Activated naive CD4-positive, alpha-beta T cell treated with anti-CD3 and anti-CD28 coated beads for 36 hours (primary cell): ENCODE data around the gene PARP12. TPM values are rescaled to one million over a fixed set of nuclear protein-coding genes. Genes with fewer than 3 reads are reported as not detected.

Experiments used
- CTCF ChIA-PET: fragments of 350-600 bp; sonication (Branson Sonifier 250); formaldehyde crosslinking; loops from one replicate; lab custom pipeline; 2021; ENCODE audit warnings: antibody characterized with exemption; lab: Charles Lee
- DNase-seq: peaks from one replicate; pipeline ENCODE4 v3.0.0-alpha.2; 2020
- H3K27ac Mint-ChIP-seq: one replicate; pipeline ENCODE4 v1.8.0; 2021; ENCODE audit warnings: mild to moderate bottlenecking, mixed read lengths
- H3K27me3 Mint-ChIP-seq: one replicate; pipeline ENCODE4 v1.8.0; 2021; ENCODE audit warnings: low read depth, mixed read lengths
- H3K36me3 Mint-ChIP-seq: one replicate; pipeline ENCODE4 v1.8.0; 2021; ENCODE audit warnings: low read depth, mixed read lengths
- H3K4me1 Mint-ChIP-seq: one replicate; pipeline ENCODE4 v1.8.0; 2021; ENCODE audit warnings: low read depth, mixed read lengths
- H3K4me3 Mint-ChIP-seq: one replicate; pipeline ENCODE4 v1.8.0; 2021; ENCODE audit warnings: mild to moderate bottlenecking, moderate library complexity, mixed read lengths
- H3K9me3 Mint-ChIP-seq: one replicate; pipeline ENCODE4 v1.8.0; 2021; ENCODE audit warnings: mixed read lengths
- intact Hi-C: fragments of 100-400 bp; cut with micrococcal nuclease; formaldehyde crosslinking; loops from one replicate; pipeline ENCODE4 v1.15.1; 2023
- total RNA-seq, 2 experiments: library from RNA; stranded (reverse); gene quantifications; one replicate each; pipeline ENCODE4 v1.2.3, GENCODE V29; 2021

PARP12 gene
- total RNA-seq, 2 experiments from 2014 or later: 25.2 to 25.3 TPM

GRCh38 chr7:140005754-140006503 is 56.8 kb downstream of the PARP12 start:
- no peak overlapping the region for H3K4me3 Mint-ChIP-seq
- DNase-seq: peak; percentile 17
- H3K9me3 Mint-ChIP-seq: no peaks in the 10 kb centered on the region
- CTCF ChIA-PET: interaction anchor here (0.6 to 10.7 kb wide), 15 partner anchors 9 to 1084 kb away, joined by 3 to 120 read pairs (median 4); no protein-coding TSS in a partner anchor
- H3K36me3 Mint-ChIP-seq: no peaks in the 10 kb centered on the region
- H3K4me1 Mint-ChIP-seq: no peaks in the 10 kb centered on the region
- intact Hi-C loops: no loop called here
- no peak overlapping the region for H3K27ac Mint-ChIP-seq
- H3K27me3 Mint-ChIP-seq: no peaks in the 10 kb centered on the region

DNA sequence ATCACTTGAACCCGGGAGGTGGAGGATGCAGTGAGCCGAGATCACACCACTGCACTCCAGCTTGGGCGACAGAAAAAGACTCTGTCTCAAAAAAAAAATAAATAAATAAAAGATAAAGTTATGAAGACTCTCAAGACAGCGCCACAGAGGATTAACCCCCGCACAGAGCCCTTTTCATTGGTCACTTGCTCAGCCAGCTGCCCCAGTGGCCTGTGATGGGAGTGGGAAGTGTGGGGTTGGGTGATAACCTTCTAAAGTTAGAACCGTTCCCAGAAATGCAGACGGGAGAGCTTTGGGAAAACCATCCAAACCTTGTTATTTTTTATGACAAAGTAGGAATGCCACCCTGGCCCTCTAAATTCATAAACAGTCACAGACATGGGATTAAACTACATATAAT is 57.4 kb downstream of the PARP12 start:
- intact Hi-C loops: no loop called here

DNA sequence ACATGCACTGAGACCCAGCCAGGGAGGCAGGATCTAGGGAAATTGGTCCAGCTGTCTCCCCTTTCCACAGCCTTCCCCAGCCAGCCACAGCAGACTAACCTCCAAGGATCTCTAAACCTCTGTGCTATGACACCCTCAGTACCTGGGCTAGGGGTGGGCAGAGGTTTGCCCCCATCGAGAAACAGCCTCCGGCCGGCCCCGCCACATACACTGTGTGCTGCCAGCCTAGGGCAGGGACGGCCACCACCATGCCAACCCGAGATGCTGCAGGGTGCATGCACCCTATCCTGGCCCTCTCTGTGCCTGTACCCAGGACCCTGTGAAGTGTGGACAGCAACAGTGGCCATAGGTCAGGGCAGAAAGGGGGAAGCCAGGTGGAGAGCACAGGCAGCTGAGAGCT is 58.1 kb downstream of the PARP12 start:
- Mint-ChIP-seq H3K36me3 (no peaks in the 10 kb centered on the region), H3K27ac (no peak overlapping the region), H3K27me3 (no peaks in the 10 kb centered on the region), H3K4me1 (no peaks in the 10 kb centered on the region), H3K9me3 (no peaks in the 10 kb centered on the region), H3K4me3 (no peak overlapping the region)
- CTCF ChIA-PET: interaction anchor here (0.9 to 10.7 kb wide), 7 partner anchors 14 to 423 kb away, joined by 3 to 120 read pairs (median 4); no protein-coding TSS in a partner anchor
- no peak for DNase-seq
- intact Hi-C loops: loop anchor here (1.0 to 5.0 kb wide), 6 partner anchors 177 to 572 kb away; partner anchors contain the start of gene TBXAS1

More for the DNA sequence above, 57.4 kb downstream of the PARP12 start:
- CTCF ChIA-PET: interaction anchor here (0.6 to 10.7 kb wide), 13 partner anchors 10 to 1083 kb away, joined by 3 to 120 read pairs (median 4); no protein-coding TSS in a partner anchor
- Mint-ChIP-seq H3K27me3 (no peaks in the 10 kb centered on the region), H3K27ac (no peak overlapping the region), H3K9me3 (no peaks in the 10 kb centered on the region), H3K4me1 (no peaks in the 10 kb centered on the region), H3K36me3 (no peaks in the 10 kb centered on the region), H3K4me3 (no peak overlapping the region)
- DNase-seq: no peak

- Mint-ChIP-seq H3K27ac (no peak overlapping the region), H3K4me1 (no peaks in the 10 kb centered on the region), H3K36me3 (no peaks in the 10 kb centered on the region), H3K4me3 (no peak overlapping the region), H3K9me3 (no peaks in the 10 kb centered on the region), H3K27me3 (no peaks in the 10 kb centered on the region)
- CTCF ChIA-PET: interaction anchor here (0.9 to 10.7 kb wide), 6 partner anchors 14 to 405 kb away, joined by 3 to 120 read pairs (median 10); no protein-coding TSS in a partner anchor
- intact Hi-C loops: loop anchor here (1.0 to 5.0 kb wide), 6 partner anchors 177 to 572 kb away; partner anchors contain the start of gene TBXAS1
- peak; percentile 40 for DNase-seq
Measured at GRCh38 chr7:140003913-140004382, 58.8 kb downstream of the PARP12 start.

DNA sequence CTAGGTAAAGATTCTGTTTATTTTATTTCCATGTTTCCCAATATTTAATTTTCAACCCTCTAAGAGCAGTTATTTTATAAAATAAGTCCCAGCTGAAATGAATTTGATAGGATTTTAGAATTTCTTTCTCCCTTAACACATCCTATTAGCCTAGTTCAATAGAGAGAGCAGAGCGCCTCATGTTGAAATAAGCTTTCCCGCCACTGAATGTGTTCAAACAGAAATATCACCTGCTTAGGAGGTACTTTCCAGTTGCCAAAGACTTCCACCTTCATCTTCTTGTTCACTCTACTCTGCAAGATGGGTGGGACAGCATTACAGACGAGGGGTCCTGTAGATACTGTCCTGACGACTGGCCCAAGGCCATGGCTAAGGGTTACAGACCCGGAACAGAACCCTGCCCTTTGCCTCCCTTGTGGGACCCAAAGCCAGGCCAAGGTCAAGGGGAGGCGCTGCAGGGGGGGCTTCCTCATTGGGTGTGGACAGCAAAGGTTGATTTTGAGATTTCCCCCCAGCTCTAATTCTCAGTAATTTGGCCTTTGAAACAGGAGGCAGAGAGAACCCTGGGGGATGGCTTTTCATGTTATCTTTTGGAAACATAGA is 62.0 kb downstream of the PARP12 start:
- Mint-ChIP-seq H3K27me3 (no peaks in the 10 kb centered on the region), H3K4me1 (no peaks in the 10 kb centered on the region), H3K9me3 (no peaks in the 10 kb centered on the region), H3K27ac (no peak overlapping the region), H3K4me3 (no peak overlapping the region), H3K36me3 (no peaks in the 10 kb centered on the region)
- CTCF ChIA-PET: interaction anchor here (0.6 to 10.7 kb wide), 8 partner anchors 10 to 398 kb away, joined by 3 to 120 read pairs (median 3); no protein-coding TSS in a partner anchor
- no peak for DNase-seq
- intact Hi-C loops: loop anchor here (5.0 kb wide), 4 partner anchors 173 to 568 kb away; partner anchors contain the start of gene TBXAS1

- H3K4me3 Mint-ChIP-seq: no peak overlapping the region
- no peaks in the 10 kb centered on the region for H3K36me3 Mint-ChIP-seq
- no peak overlapping the region for H3K27ac Mint-ChIP-seq
- CTCF ChIA-PET: interaction anchor here (0.9 to 10.7 kb wide), 4 partner anchors 13 to 381 kb away, joined by 3 to 120 read pairs (median 5); no protein-coding TSS in a partner anchor
- H3K4me1 Mint-ChIP-seq: no peaks in the 10 kb centered on the region
- H3K9me3 Mint-ChIP-seq: no peaks in the 10 kb centered on the region
- no peaks in the 10 kb centered on the region for H3K27me3 Mint-ChIP-seq
- intact Hi-C loops: loop anchor here (1.0 kb wide), 1 partner anchor 379 kb away; no protein-coding TSS in a partner anchor
- DNase-seq: no peak
Measured at GRCh38 chr7:139999516-139999915, 63.2 kb downstream of the PARP12 start.

DNA sequence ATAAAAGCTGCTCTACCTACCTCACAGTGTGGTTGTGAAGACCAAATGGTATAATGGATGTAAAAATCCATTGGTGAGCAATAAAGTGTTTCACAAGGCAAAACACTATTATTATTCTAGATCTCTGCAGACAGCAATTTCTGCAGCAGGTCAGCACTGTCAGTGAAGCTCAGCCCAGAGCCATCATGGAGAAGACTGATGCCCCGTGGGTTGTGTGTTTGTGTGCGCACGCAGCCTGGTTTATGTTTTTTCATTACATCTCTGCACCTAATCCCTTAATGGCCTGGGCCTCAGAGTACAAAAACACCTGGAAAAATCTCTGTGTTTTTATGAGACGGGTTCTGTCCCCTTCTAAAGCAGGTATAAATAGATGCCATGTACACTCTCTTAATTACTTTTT is 64.2 kb downstream of the PARP12 start:
- CTCF ChIA-PET: interaction anchor here (0.9 to 10.7 kb wide), 5 partner anchors 9 to 380 kb away, joined by 3 to 120 read pairs (median 4); no protein-coding TSS in a partner anchor
- DNase-seq: no peak
- no peaks in the 10 kb centered on the region for H3K4me1 Mint-ChIP-seq
- no peaks in the 10 kb centered on the region for H3K27me3 Mint-ChIP-seq
- H3K9me3 Mint-ChIP-seq: no peaks in the 10 kb centered on the region
- H3K4me3 Mint-ChIP-seq: no peak overlapping the region
- no peak overlapping the region for H3K27ac Mint-ChIP-seq
- intact Hi-C loops: no loop called here
- H3K36me3 Mint-ChIP-seq: no peaks in the 10 kb centered on the region

DNA sequence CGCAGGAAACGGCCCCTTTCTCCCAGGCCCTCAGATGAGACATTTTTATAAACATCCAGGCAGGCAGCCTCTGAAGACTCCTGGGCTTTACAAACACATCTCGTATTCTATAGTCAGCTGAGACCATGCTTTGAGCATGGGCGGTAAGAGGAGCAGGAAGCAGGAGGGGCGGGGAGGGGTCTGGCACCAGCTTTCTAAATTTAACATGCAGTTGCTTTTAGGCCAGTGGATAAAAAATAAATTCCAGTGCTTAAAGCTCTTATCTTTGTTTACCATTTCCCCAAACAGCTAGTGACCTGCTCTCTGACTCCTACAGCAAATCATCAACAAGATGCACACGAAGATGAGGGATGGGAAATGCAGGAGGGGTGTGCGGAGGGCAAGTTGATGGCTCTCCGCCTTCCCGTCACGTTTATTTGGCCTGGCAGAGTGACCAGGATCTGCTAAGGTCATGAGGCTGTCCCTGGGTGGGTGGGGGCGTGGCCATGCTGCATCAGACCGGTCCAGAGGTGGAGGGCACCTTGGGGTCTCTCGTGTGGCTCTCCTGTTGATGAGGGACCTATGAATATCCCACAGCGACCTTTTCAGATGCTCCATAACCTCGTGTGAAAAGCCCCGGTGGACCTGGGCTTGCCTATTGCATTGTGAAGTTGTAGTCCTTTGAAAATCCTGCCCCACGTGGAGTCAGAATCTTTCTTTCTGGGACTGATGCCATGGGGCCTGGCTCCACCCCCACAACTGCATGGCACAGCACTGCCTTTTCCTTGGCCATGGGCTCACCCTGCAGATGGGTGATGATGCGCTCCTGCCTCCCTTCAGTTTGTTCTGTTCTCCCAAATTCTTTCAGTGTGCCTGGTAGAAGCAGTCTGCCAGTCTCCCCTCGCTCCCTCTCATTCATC is 67.5 kb downstream of the PARP12 start:
- H3K27ac Mint-ChIP-seq: no peak overlapping the region
- H3K36me3 Mint-ChIP-seq: no peaks in the 10 kb centered on the region
- intact Hi-C loops: no loop called here
- CTCF ChIA-PET: interaction anchor here (1.0 kb wide), 1 partner anchor 23 kb away, joined by 3 read pairs; no protein-coding TSS in a partner anchor
- H3K9me3 Mint-ChIP-seq: no peaks in the 10 kb centered on the region
- H3K4me3 Mint-ChIP-seq: no peak overlapping the region
- H3K27me3 Mint-ChIP-seq: no peaks in the 10 kb centered on the region
- DNase-seq: no peak
- H3K4me1 Mint-ChIP-seq: no peaks in the 10 kb centered on the region

DNA sequence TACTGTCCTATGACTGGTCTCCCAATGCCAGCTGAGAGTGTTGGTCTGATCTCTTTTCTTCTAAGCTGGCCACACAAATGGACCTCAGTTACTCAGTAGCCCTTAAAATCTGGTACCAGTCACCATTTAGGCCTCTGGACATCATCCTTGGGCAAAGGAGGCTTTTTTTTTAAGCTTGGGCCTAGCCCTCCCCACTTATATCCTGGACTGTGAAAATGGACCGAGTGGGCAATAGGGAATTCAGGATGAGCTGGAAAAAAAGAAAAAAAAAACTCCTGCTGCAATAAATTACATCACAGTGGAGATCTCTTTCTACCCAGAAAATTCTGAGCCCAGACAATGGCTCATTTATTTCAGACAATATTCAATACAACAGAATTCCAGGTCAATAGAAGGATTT is 68.4 kb downstream of the PARP12 start:
- intact Hi-C loops: no loop called here
- Mint-ChIP-seq H3K27ac (no peak overlapping the region), H3K36me3 (no peaks in the 10 kb centered on the region), H3K27me3 (no peaks in the 10 kb centered on the region), H3K4me1 (no peaks in the 10 kb centered on the region), H3K9me3 (no peaks in the 10 kb centered on the region), H3K4me3 (no peak overlapping the region)
- CTCF ChIA-PET: interaction anchor here (0.6 to 1.0 kb wide), 2 partner anchors 11 to 22 kb away, joined by 3 read pairs; no protein-coding TSS in a partner anchor
- DNase-seq: no peak

DNA sequence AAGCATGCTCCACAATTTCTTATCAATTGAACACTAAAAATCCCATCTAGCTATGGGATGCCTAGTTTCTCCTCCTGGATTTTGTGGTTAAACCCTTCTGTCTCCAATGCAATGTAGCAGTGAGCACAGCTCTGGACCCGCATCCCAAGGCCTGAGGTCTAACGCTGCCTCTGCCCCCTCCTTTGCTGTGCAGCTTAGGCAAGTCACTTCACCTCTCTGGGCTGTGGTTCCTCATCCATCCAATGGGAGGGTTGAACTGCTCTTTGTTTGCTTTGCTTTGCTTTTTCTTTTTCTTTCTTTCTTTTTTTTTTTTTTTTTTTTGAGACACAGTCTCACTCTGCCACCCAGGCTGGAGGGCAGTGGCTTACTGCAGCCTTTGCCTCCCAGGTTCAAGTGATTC is 69.2 kb downstream of the PARP12 start:
- Mint-ChIP-seq H3K4me1 (no peaks in the 10 kb centered on the region), H3K4me3 (no peak overlapping the region)
- intact Hi-C loops: no loop called here

GRCh38 chr7:139993169-139993568 is 69.6 kb downstream of the PARP12 start:
- CTCF ChIA-PET: no interaction called here
- H3K36me3 Mint-ChIP-seq: no peaks in the 10 kb centered on the region
- H3K27ac Mint-ChIP-seq: no peak overlapping the region
- no peak overlapping the region for H3K4me3 Mint-ChIP-seq
- DNase-seq: no peak
- no peaks in the 10 kb centered on the region for H3K9me3 Mint-ChIP-seq
- H3K4me1 Mint-ChIP-seq: no peaks in the 10 kb centered on the region
- intact Hi-C loops: no loop called here
- H3K27me3 Mint-ChIP-seq: no peaks in the 10 kb centered on the region

More for the DNA sequence above, 69.2 kb downstream of the PARP12 start:
- no peaks in the 10 kb centered on the region for H3K27me3 Mint-ChIP-seq
- no peaks in the 10 kb centered on the region for H3K9me3 Mint-ChIP-seq
- no peaks in the 10 kb centered on the region for H3K36me3 Mint-ChIP-seq
- DNase-seq: no peak
- CTCF ChIA-PET: no interaction called here
- H3K27ac Mint-ChIP-seq: no peak overlapping the region
